H1 (cell line): ENCODE measurements around the gene THEMIS. TPM values are rescaled to one million over a fixed set of nuclear protein-coding genes. Genes with fewer than 3 reads are reported as not detected.

Source experiments
- HDAC6 ChIP-seq: IDR thresholded peaks from one replicate; pipeline ENCODE4 v1.7.1; 2012; ENCODE audit warnings: low read depth, mild to moderate bottlenecking, inconsistent platforms, low read length, moderate library complexity
- JUND ChIP-seq: IDR thresholded peaks from 2 replicates; pipeline ENCODE4 v1.6.1; 2011; ENCODE audit warnings: mild to moderate bottlenecking, improper control_type of control experiment, low read length
- TEAD4 ChIP-seq: IDR thresholded peaks from 2 replicates; pipeline ENCODE4 v1.6.1; 2012; ENCODE audit warnings: low read depth, low read length, inconsistent platforms, mixed read lengths
- polyA plus RNA-seq, 7 experiments: library from polyadenylated mRNA; depleted of rRNA in 3 of 7; stranded (reverse) in 5 of 7; unstranded in 2 of 7; fragments of >200 nt in 5 of 7; fragments of 200-250 nt in 2 of 7; gene quantifications; 1 replicate in 5 of 7; 2 replicates in 1 of 7; 4 replicates in 1 of 7; pipeline versions ENCODE4 v1.2.1 to v1.2.3, GENCODE V29; 2011 to 2013; ENCODE audit warnings: missing spikeins in 2 of 7, mixed read lengths in 2 of 7
- total RNA-seq: library from RNA; stranded (reverse); fragmentation: NEBNext Ultra II Directional; extraction: Animal tissue kit (Norgen Biotek cat#: 25700); gene quantifications from 2 replicates; pipeline ENCODE4 v1.2.1, GENCODE V29; 2021
- TF ChIP-seq, protein P1 (sequence below): fragments of 300-600 bp; sonication (generic); IDR thresholded peaks from 2 replicates; pipeline ENCODE4 v1.7.1; 2012; ENCODE audit warnings: low read length, moderate library complexity, mild to moderate bottlenecking, inconsistent platforms; ENCODE audit not compliant: insufficient replicate concordance
- TF ChIP-seq, protein P2 (sequence below): IDR thresholded peaks from 2 replicates; pipeline ENCODE4 v1.6.1; 2011; ENCODE audit warnings: low read length, improper control_type of control experiment

The THEMIS gene
- total and polyA plus RNA-seq, 2 of the 8 experiments (the other 6 are each of a cell fraction or from before 2014, with no cell fraction given) = not detected

DNA sequence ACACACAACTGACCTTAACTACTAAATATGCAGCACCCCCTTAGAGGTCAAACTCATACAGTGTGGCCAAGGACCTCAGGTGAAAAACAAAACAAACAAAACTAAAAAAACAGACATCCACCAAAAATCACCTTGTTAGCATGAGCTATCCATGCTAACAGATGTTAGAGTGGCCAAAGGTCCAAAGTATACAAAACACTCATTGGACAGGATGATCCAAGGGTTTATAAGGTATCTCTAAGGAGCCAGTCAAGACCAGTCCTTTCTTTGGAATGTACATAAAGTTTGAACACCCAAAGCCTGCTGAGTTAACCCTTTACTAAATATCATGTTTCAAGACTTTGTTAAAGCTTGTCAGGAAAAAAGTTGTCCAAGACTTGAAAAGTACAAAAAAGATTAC lies 35.8 kb downstream of the THEMIS start (continued):
- TF ChIP-seq, protein P1, sequence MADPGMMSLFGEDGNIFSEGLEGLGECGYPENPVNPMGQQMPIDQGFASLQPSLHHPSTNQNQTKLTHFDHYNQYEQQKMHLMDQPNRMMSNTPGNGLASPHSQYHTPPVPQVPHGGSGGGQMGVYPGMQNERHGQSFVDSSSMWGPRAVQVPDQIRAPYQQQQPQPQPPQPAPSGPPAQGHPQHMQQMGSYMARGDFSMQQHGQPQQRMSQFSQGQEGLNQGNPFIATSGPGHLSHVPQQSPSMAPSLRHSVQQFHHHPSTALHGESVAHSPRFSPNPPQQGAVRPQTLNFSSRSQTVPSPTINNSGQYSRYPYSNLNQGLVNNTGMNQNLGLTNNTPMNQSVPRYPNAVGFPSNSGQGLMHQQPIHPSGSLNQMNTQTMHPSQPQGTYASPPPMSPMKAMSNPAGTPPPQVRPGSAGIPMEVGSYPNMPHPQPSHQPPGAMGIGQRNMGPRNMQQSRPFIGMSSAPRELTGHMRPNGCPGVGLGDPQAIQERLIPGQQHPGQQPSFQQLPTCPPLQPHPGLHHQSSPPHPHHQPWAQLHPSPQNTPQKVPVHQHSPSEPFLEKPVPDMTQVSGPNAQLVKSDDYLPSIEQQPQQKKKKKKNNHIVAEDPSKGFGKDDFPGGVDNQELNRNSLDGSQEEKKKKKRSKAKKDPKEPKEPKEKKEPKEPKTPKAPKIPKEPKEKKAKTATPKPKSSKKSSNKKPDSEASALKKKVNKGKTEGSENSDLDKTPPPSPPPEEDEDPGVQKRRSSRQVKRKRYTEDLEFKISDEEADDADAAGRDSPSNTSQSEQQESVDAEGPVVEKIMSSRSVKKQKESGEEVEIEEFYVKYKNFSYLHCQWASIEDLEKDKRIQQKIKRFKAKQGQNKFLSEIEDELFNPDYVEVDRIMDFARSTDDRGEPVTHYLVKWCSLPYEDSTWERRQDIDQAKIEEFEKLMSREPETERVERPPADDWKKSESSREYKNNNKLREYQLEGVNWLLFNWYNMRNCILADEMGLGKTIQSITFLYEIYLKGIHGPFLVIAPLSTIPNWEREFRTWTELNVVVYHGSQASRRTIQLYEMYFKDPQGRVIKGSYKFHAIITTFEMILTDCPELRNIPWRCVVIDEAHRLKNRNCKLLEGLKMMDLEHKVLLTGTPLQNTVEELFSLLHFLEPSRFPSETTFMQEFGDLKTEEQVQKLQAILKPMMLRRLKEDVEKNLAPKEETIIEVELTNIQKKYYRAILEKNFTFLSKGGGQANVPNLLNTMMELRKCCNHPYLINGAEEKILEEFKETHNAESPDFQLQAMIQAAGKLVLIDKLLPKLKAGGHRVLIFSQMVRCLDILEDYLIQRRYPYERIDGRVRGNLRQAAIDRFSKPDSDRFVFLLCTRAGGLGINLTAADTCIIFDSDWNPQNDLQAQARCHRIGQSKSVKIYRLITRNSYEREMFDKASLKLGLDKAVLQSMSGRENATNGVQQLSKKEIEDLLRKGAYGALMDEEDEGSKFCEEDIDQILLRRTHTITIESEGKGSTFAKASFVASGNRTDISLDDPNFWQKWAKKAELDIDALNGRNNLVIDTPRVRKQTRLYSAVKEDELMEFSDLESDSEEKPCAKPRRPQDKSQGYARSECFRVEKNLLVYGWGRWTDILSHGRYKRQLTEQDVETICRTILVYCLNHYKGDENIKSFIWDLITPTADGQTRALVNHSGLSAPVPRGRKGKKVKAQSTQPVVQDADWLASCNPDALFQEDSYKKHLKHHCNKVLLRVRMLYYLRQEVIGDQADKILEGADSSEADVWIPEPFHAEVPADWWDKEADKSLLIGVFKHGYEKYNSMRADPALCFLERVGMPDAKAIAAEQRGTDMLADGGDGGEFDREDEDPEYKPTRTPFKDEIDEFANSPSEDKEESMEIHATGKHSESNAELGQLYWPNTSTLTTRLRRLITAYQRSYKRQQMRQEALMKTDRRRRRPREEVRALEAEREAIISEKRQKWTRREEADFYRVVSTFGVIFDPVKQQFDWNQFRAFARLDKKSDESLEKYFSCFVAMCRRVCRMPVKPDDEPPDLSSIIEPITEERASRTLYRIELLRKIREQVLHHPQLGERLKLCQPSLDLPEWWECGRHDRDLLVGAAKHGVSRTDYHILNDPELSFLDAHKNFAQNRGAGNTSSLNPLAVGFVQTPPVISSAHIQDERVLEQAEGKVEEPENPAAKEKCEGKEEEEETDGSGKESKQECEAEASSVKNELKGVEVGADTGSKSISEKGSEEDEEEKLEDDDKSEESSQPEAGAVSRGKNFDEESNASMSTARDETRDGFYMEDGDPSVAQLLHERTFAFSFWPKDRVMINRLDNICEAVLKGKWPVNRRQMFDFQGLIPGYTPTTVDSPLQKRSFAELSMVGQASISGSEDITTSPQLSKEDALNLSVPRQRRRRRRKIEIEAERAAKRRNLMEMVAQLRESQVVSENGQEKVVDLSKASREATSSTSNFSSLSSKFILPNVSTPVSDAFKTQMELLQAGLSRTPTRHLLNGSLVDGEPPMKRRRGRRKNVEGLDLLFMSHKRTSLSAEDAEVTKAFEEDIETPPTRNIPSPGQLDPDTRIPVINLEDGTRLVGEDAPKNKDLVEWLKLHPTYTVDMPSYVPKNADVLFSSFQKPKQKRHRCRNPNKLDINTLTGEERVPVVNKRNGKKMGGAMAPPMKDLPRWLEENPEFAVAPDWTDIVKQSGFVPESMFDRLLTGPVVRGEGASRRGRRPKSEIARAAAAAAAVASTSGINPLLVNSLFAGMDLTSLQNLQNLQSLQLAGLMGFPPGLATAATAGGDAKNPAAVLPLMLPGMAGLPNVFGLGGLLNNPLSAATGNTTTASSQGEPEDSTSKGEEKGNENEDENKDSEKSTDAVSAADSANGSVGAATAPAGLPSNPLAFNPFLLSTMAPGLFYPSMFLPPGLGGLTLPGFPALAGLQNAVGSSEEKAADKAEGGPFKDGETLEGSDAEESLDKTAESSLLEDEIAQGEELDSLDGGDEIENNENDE = no peak
- TF ChIP-seq, protein P2, sequence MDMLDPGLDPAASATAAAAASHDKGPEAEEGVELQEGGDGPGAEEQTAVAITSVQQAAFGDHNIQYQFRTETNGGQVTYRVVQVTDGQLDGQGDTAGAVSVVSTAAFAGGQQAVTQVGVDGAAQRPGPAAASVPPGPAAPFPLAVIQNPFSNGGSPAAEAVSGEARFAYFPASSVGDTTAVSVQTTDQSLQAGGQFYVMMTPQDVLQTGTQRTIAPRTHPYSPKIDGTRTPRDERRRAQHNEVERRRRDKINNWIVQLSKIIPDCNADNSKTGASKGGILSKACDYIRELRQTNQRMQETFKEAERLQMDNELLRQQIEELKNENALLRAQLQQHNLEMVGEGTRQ = no peak
- no peak for TF ChIP-seq HDAC6
- no peak for TF ChIP-seq TEAD4
- no peak for TF ChIP-seq JUND
